Measurements from ENCODE around the gene RGS7. TPM values are rescaled to one million over a fixed set of nuclear protein-coding genes. Genes with fewer than 3 reads are reported as not detected.

Gene RGS7
- total and polyA plus RNA-seq, 2 of the 8 experiments (the other 6 are each of a cell fraction or from before 2014, with no cell fraction given), result 1.6 to 3.0 TPM

- ChIA-PET POLR2A (ENCODE audit: partially characterized antibody) (interaction anchor here (1.5 kb wide), 1 partner anchor 10 kb away, joined by 3 read pairs; no protein-coding TSS in a partner anchor), CTCF (ENCODE audit: partially characterized antibody) (no interaction called here)
- Histone ChIP-seq H3K56ac (replicated peaks; ENCODE audit: insufficient read length, low read depth, low read length) (no peak overlapping the region), H3K23me2 (ENCODE audit: low read depth, low read length) (no peaks in the 10 kb centered on the region), H3K79me2 (ENCODE audit: control insufficient read depth in 1 of 2, insufficient read depth in 2 of 2, low read length in 2 of 2) (no peaks in the 10 kb centered on the region), H3K4me1 (replicated peaks in 1 of 4; ENCODE audit: control insufficient read depth in 3 of 4, insufficient read depth in 4 of 4, low read length in 3 of 4) (no peaks in the 10 kb centered on the region), H2BK20ac (ENCODE audit: low read length) (no peak overlapping the region), H3K4me3 (ENCODE audit: extremely low read depth in 1 of 4, insufficient read depth in 2 of 4, low read depth in 3 of 4, low read length in 4 of 4) (no peak overlapping the region), H4K5ac (ENCODE audit: insufficient read length, low read depth, low read length) (no peak overlapping the region), H4K8ac (ENCODE audit: extremely low read depth, insufficient read depth, low read length) (no peak overlapping the region), H3K4ac (replicated peaks; ENCODE audit: insufficient read length, low read depth, low read length) (no peak overlapping the region), H3K36me3 (ENCODE audit: control insufficient read depth in 2 of 4, insufficient read depth in 4 of 4, low read length in 3 of 4) (no peaks in the 10 kb centered on the region), H4K20me1 (replicated peaks in 1 of 2; ENCODE audit: control insufficient read depth in 1 of 2, insufficient read depth in 2 of 2, low read length in 2 of 2) (no peaks in the 10 kb centered on the region), H3K14ac (ENCODE audit: insufficient read length) (no peak overlapping the region), H2BK15ac (ENCODE audit: low read length) (no peak overlapping the region), H3K18ac (ENCODE audit: extremely low read depth, low read length) (no peak overlapping the region), H3K79me1 (ENCODE audit: low read depth, low read length) (no peaks in the 10 kb centered on the region; the same call in 1 of the 2 replicates), H2BK120ac (replicated peaks; ENCODE audit: low read depth, low read length) (no peak overlapping the region), H3K9me3 (ENCODE audit: insufficient read depth in 2 of 2, low read depth in 1 of 2, low read length in 1 of 2) (no peaks in the 10 kb centered on the region), H4K91ac (replicated peaks; ENCODE audit: insufficient read length, low read length) (no peak overlapping the region), H3K23ac (ENCODE audit: insufficient read length) (no peak overlapping the region), H3K27me3 (replicated peaks in 1 of 4; ENCODE audit: control insufficient read depth in 3 of 4, extremely low read depth in 1 of 4, insufficient read depth in 3 of 4, low read length in 3 of 4) (no peaks in the 10 kb centered on the region), H2BK12ac (ENCODE audit: low read depth, low read length) (no peak overlapping the region), H2AK5ac (ENCODE audit: low read depth, low read length) (no peak overlapping the region), H2AFZ (ENCODE audit: low read length) (no peak overlapping the region), H3K27ac (ENCODE audit: low read depth, low read length) (no peak overlapping the region), H2BK5ac (ENCODE audit: low read depth, low read length) (no peak overlapping the region), H3K4me2 (ENCODE audit: insufficient read depth in 1 of 2, low read depth in 2 of 2, low read length in 2 of 2) (no peak overlapping the region), H3K9ac (replicated peaks in 1 of 4; ENCODE audit: extremely low read depth in 1 of 4, low read depth in 3 of 4, low read length in 3 of 4) (no peak overlapping the region)
- FAIRE-seq, result no peak
- 95% methylated on average over 3 of the region's 3 CpGs; no CpG with 5 or more reads in 1 of the 2 experiments for WGBS, 2 experiments (ENCODE audit: extremely low coverage in 1 of 2, insufficient coverage in 1 of 2, insufficient read length in 1 of 2, insufficient replicate concordance in 2 of 2, low coverage in 1 of 2, low lambda C conversion rate in 2 of 2, missing lambda C conversion rate in 1 of 2)
- no peak for DNase-seq (ENCODE audit: low read depth in 1 of 2, low spot score in 2 of 2)
- TF ChIP-seq KDM5A (IDR thresholded peaks at IDR 0.05; ENCODE audit: low read length), result no peak
These were observed 332.2 kb downstream of the RGS7 start for GRCh38 chr1:241024834-241025233.
